ENCODE measurements around the gene NR0B2. TPM values are rescaled to one million over a fixed set of nuclear protein-coding genes. Genes with fewer than 3 reads are reported as not detected.

Gene NR0B2
- total and polyA plus RNA-seq, 2 of the 13 experiments (the other 11 are each of a cell fraction or from before 2014, with no cell fraction given) = 72.5 to 133 TPM

- TF ChIP-seq CTCF (CRISPR knock-in tag; IDR thresholded peaks at IDR 0.05) (no peak), TGIF2 (CRISPR knock-in tag; IDR thresholded peaks at IDR 0.05) (peak; percentile 74), ZNF839 (CRISPR knock-in tag; IDR thresholded peaks at IDR 0.05; ENCODE audit: borderline replicate concordance) (no peak), RFXANK (CRISPR knock-in tag; IDR thresholded peaks at IDR 0.05) (no peak; the same call in 1 of the 2 replicates), HDAC2 (CRISPR knock-in tag; IDR thresholded peaks at IDR 0.05) (peak; percentile 92), ZNF18 (CRISPR knock-in tag; IDR thresholded peaks at IDR 0.05; ENCODE audit: insufficient replicate concordance) (no peak), RXRA (CRISPR knock-in tag; IDR thresholded peaks at IDR 0.05) (peak; percentile 63), ZNF772 (CRISPR knock-in tag; IDR thresholded peaks at IDR 0.05) (peak; percentile 95), U2AF1 (optimal IDR thresholded peaks at IDR 0.05; ENCODE audit: low read depth, low read length) (no peak), MZF1 (CRISPR knock-in tag; IDR thresholded peaks at IDR 0.05; ENCODE audit: borderline replicate concordance) (no peak), ZNF33A (CRISPR knock-in tag; IDR thresholded peaks at IDR 0.05; ENCODE audit: borderline replicate concordance) (0 out of 2 replicates have a peak, but pooled peaks have one; percentile 37), CREB1 (IDR thresholded peaks at IDR 0.05) (no peak), CREB1 (CRISPR knock-in tag; IDR thresholded peaks at IDR 0.05) (peak; percentile 76), ZNF280D (CRISPR knock-in tag; IDR thresholded peaks at IDR 0.05) (no peak), ISX (CRISPR knock-in tag; conservative IDR thresholded peaks at IDR 0.05) (no peak), PCBP2 (optimal IDR thresholded peaks at IDR 0.05; ENCODE audit: low read depth, low read length, poor library complexity, severe bottlenecking) (no peak), XBP1 (CRISPR knock-in tag; IDR thresholded peaks at IDR 0.05) (no peak)
- TF ChIP-seq, protein P1, sequence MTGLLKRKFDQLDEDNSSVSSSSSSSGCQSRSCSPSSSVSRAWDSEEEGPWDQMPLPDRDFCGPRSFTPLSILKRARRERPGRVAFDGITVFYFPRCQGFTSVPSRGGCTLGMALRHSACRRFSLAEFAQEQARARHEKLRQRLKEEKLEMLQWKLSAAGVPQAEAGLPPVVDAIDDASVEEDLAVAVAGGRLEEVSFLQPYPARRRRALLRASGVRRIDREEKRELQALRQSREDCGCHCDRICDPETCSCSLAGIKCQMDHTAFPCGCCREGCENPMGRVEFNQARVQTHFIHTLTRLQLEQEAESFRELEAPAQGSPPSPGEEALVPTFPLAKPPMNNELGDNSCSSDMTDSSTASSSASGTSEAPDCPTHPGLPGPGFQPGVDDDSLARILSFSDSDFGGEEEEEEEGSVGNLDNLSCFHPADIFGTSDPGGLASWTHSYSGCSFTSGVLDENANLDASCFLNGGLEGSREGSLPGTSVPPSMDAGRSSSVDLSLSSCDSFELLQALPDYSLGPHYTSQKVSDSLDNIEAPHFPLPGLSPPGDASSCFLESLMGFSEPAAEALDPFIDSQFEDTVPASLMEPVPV (CRISPR knock-in tag; IDR thresholded peaks at IDR 0.05) = peak; percentile 92
- TF ChIP-seq, protein P2, sequence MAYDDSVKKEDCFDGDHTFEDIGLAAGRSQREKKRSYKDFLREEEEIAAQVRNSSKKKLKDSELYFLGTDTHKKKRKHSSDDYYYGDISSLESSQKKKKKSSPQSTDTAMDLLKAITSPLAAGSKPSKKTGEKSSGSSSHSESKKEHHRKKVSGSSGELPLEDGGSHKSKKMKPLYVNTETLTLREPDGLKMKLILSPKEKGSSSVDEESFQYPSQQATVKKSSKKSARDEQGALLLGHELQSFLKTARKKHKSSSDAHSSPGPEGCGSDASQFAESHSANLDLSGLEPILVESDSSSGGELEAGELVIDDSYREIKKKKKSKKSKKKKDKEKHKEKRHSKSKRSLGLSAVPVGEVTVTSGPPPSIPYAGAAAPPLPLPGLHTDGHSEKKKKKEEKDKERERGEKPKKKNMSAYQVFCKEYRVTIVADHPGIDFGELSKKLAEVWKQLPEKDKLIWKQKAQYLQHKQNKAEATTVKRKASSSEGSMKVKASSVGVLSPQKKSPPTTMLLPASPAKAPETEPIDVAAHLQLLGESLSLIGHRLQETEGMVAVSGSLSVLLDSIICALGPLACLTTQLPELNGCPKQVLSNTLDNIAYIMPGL (CRISPR knock-in tag; IDR thresholded peaks at IDR 0.05; ENCODE audit: borderline replicate concordance in 1 of 2, low read depth in 1 of 2) = peak; percentile 64 to 88; a peak in 3 of 4 replicates
Measured at GRCh38 chr1:26900001-26900814, 13.6 kb downstream of the NR0B2 start, which contains the start of gene GPATCH3 (continued).

All from HepG2 (cell line).